ENCODE results near the gene TPX2.
"Not testable (repeated sequence)": the region's sequence is repeated elsewhere in the genome, so short reads cannot be mapped to it uniquely, and the experiment has no call there.

TPX2 gene

GRCh38 chr20:31813611-31814010, 74.5 kb downstream of the TPX2 start:
- DNase-seq (ENCODE audit: low read depth), result no peak
- no peak for TF ChIP-seq CTCF (IDR thresholded peaks at IDR 0.05; ENCODE audit: low read depth, low read length, missing control alignments)
- no peak overlapping the region for H3K4me3 ChIP-seq (ENCODE audit: low read depth, low read length)

- H3K4me3 ChIP-seq (ENCODE audit: low read depth, low read length); DNase-seq (ENCODE audit: low read depth): not testable (repeated sequence)
Measured at GRCh38 chr20:31814142-31814541, 75.1 kb downstream of the TPX2 start.

GRCh38 chr20:31815408-31816188, 76.5 kb downstream of the TPX2 start:
- TF ChIP-seq CTCF (IDR thresholded peaks at IDR 0.05; ENCODE audit: low read depth, low read length, missing control alignments), result no peak
- no peak for DNase-seq (ENCODE audit: low read depth)
- H3K4me3 ChIP-seq (ENCODE audit: low read depth, low read length), result no peak overlapping the region

- no peak for TF ChIP-seq CTCF (IDR thresholded peaks at IDR 0.05; ENCODE audit: low read depth, low read length, missing control alignments)
- no peak overlapping the region for H3K4me3 ChIP-seq (ENCODE audit: low read depth, low read length)
- DNase-seq (ENCODE audit: low read depth), result no peak
Measured at GRCh38 chr20:31816221-31816620, 77.1 kb downstream of the TPX2 start.

- no peak overlapping the region for H3K4me3 ChIP-seq (ENCODE audit: low read depth, low read length)
- no peak for TF ChIP-seq CTCF (IDR thresholded peaks at IDR 0.05; ENCODE audit: low read depth, low read length, missing control alignments)
Measured at GRCh38 chr20:31817461-31817860, 78.4 kb downstream of the TPX2 start.

GRCh38 chr20:31818376-31818908, 79.4 kb downstream of the TPX2 start:
- no peak for DNase-seq (ENCODE audit: low read depth)
- H3K4me3 ChIP-seq (ENCODE audit: low read depth, low read length), result no peak overlapping the region
- TF ChIP-seq CTCF (IDR thresholded peaks at IDR 0.05; ENCODE audit: low read depth, low read length, missing control alignments), result no peak

More at GRCh38 chr20:31817461-31817860, 78.4 kb downstream of the TPX2 start:
- DNase-seq (ENCODE audit: low read depth), result no peak

- H3K4me3 ChIP-seq (ENCODE audit: low read depth, low read length), result no peak within 1 kb of the TSS
- TF ChIP-seq CTCF (IDR thresholded peaks at IDR 0.05; ENCODE audit: low read depth, low read length, missing control alignments), result no peak
Measured at GRCh38 chr20:31819083-31819784, 80.1 kb downstream of the TPX2 start, which contains the start of gene MYLK2. TSS of gene MYLK2 (plus strand) at chr20:31819356. CDS start at chr20:31819581, 225 bp downstream.

More at GRCh38 chr20:31819083-31819784, 80.1 kb downstream of the TPX2 start, which contains the start of gene MYLK2:
- no peak for DNase-seq (ENCODE audit: low read depth)
